Activated T-helper 1 cell treated with Interleukin-2 at 50 U/mL for 16 hours (primary cell): ENCODE results near the gene FSCN2.

ENCODE experiments used
- DNase-seq: peaks from one replicate; pipeline ENCODE4 v3.0.0-alpha.2; 2020; ENCODE audit warnings: low read depth

The FSCN2 gene

GRCh38 chr17:81489998-81490992, 37.9 kb upstream of the FSCN2 start:
- no peak for DNase-seq

GRCh38 chr17:81491181-81491581, 37.0 kb upstream of the FSCN2 start:
- no peak for DNase-seq

- DNase-seq: no peak
These were observed 36.4 kb upstream of the FSCN2 start for GRCh38 chr17:81491761-81492160.

GRCh38 chr17:81492202-81492601, 36.0 kb upstream of the FSCN2 start:
- no peak for DNase-seq

- no peak for DNase-seq
These were observed 35.5 kb upstream of the FSCN2 start for GRCh38 chr17:81492706-81493105.

GRCh38 chr17:81493198-81494038, 34.8 kb upstream of the FSCN2 start:
- DNase-seq: no peak

- no peak for DNase-seq
These were observed 33.4 kb upstream of the FSCN2 start for GRCh38 chr17:81494626-81495377.

- DNase-seq: no peak
These were observed 29.1 kb upstream of the FSCN2 start for GRCh38 chr17:81498953-81499600.

- DNase-seq: no peak
These were observed 28.6 kb upstream of the FSCN2 start for GRCh38 chr17:81499601-81499970.

GRCh38 chr17:81500047-81500446, 28.1 kb upstream of the FSCN2 start:
- no peak for DNase-seq

GRCh38 chr17:81502471-81503017, 25.6 kb upstream of the FSCN2 start:
- DNase-seq: no peak

- DNase-seq: no peak
These were observed 24.6 kb upstream of the FSCN2 start for GRCh38 chr17:81503619-81504018.

GRCh38 chr17:81508639-81509206, 19.5 kb upstream of the FSCN2 start:
- no peak for DNase-seq

- DNase-seq: no peak
These were observed 18.8 kb upstream of the FSCN2 start for GRCh38 chr17:81509207-81509971.

- no peak for DNase-seq
These were observed 18.0 kb upstream of the FSCN2 start for GRCh38 chr17:81509972-81510784.

GRCh38 chr17:81510785-81511553, 17.2 kb upstream of the FSCN2 start:
- no peak for DNase-seq

- DNase-seq: no peak
These were observed 16.7 kb upstream of the FSCN2 start for GRCh38 chr17:81511554-81511803.

GRCh38 chr17:81511804-81512561, 16.2 kb upstream of the FSCN2 start:
- no peak for DNase-seq
